GM12878 (cell line): ENCODE data around the gene KRTAP17-1. TPM values are rescaled to one million over a fixed set of nuclear protein-coding genes. Genes with fewer than 3 reads are reported as not detected.

ENCODE experiments used
- ATAC-seq: fragments of 200-7000 bp; cut with Tn5 transposase; 3 replicates; pipeline ENCODE4 v1.9.1; 2020; ENCODE audit warnings: mild to moderate bottlenecking, moderate library complexity
- Bru-seq: library from RNA; stranded (reverse); fragments of 400-500 nt; gene quantifications from one replicate; lab custom pipeline; 2021; lab: Mats Ljungman, UMichigan
- BruChase-seq, 2 experiments: library from RNA; stranded (reverse); fragments of 400-500 nt; gene quantifications; one replicate each; lab custom pipeline; 2021; lab: Mats Ljungman, UMichigan
- BruUV-seq: library from RNA; stranded (reverse); fragments of 400-500 nt; replicated peaks from 2 replicates; lab custom pipeline; 2021; lab: Mats Ljungman, UMichigan
- CTCF ChIA-PET: fragments of 300-600 bp; sonication (Branson Sonifier 250); formaldehyde crosslinking; extraction: SDS; loops from one replicate; lab custom pipeline; 2021; ENCODE audit warnings: inconsistent platforms; lab: Yijun Ruan, JAX
- POLR2A ChIA-PET: fragments of 350-600 bp; formaldehyde crosslinking; extraction: SDS; loops from one replicate; lab custom pipeline; 2021; ENCODE audit warnings: inconsistent platforms; lab: Charles Lee
- RAD21 ChIA-PET: fragments of 300-600 bp; sonication (Branson Sonifier 250); formaldehyde crosslinking; loops from one replicate; lab custom pipeline; 2023; ENCODE audit warnings: antibody characterized with exemption; ENCODE audit not compliant: unreplicated experiment; lab: Charles Lee
- SMC1A ChIA-PET: fragments of 300-600 bp; sonication (Branson Sonifier 250); formaldehyde crosslinking; loops from one replicate; lab custom pipeline; 2023; ENCODE audit not compliant: unreplicated experiment, uncharacterized antibody; lab: Charles Lee
- DNase-seq: peaks from one replicate; pipeline ENCODE4 v3.0.0-alpha.2; 2011; ENCODE audit warnings: low read depth, low spot score
- FAIRE-seq: peaks from 3 replicates; lab custom pipeline; 2011; peaks lifted over from hg19 to GRCh38; lab: Jason Lieb, UNC
- H2AFZ ChIP-seq: 2 replicates; pipeline ENCODE4 v1.6.0; 2011; ENCODE audit warnings: low read depth, low read length, control low read depth; ENCODE audit not compliant: control insufficient read depth
- H3K27ac ChIP-seq: 2 replicates; pipeline ENCODE4 v1.5.1; 2011; ENCODE audit warnings: control low read depth; ENCODE audit not compliant: control insufficient read depth, insufficient read depth
- H3K27me3 ChIP-seq, 2 experiments: replicated peaks in 1 of 2; 2 replicates each; pipeline versions ENCODE4 v1.6.0 to v1.6.1; 2011; ENCODE audit warnings: low read length in 1 of 2; ENCODE audit not compliant: control insufficient read depth in 2 of 2, insufficient read depth in 2 of 2
- H3K36me3 ChIP-seq, 2 experiments: 2 replicates each; pipeline ENCODE4 v1.5.1; 2011; ENCODE audit warnings: low read length in 1 of 2; ENCODE audit not compliant: control insufficient read depth in 2 of 2, insufficient read depth in 2 of 2
- H3K4me1 ChIP-seq: 2 replicates; pipeline ENCODE4 v1.6.1; 2011; ENCODE audit warnings: mild to moderate bottlenecking, low read length, moderate library complexity, mixed read lengths; ENCODE audit not compliant: control insufficient read depth, insufficient read depth
- H3K4me2 ChIP-seq: 2 replicates; pipeline ENCODE4 v1.6.0; 2011; ENCODE audit warnings: control low read depth; ENCODE audit not compliant: control insufficient read depth, insufficient read depth
- H3K4me3 ChIP-seq: fragments of 200-600 bp; sonication (generic); 2 replicates; pipeline ENCODE4 v1.5.1; 2016
- H3K79me2 ChIP-seq: 2 replicates; pipeline ENCODE4 v1.6.0; 2011; ENCODE audit warnings: low read length; ENCODE audit not compliant: control insufficient read depth, insufficient read depth
- H3K9ac ChIP-seq: 2 replicates; pipeline ENCODE4 v1.8.0; 2011; ENCODE audit warnings: low read length, control low read depth, mixed read lengths; ENCODE audit not compliant: control insufficient read depth, insufficient read depth
- H3K9me3 ChIP-seq: replicated peaks from 3 replicates; pipeline ENCODE4 v1.5.1; 2011; ENCODE audit warnings: mild to moderate bottlenecking, low read length; ENCODE audit not compliant: control insufficient read depth, insufficient read depth
- H4K20me1 ChIP-seq: 2 replicates; pipeline ENCODE4 v1.6.0; 2011; ENCODE audit not compliant: control insufficient read depth, insufficient read depth
- CEBPZ ChIP-seq: fragments of 150-350 bp; IDR thresholded peaks from 2 replicates; pipeline ENCODE4 v1.6.1; 2016; ENCODE audit warnings: low read depth, low read length
- GATAD2B ChIP-seq: fragments of 450-650 bp; conservative IDR thresholded peaks from 2 replicates; pipeline ENCODE4 v1.6.1; 2017; ENCODE audit warnings: low read depth, mild to moderate bottlenecking, moderate library complexity
- MAX ChIP-seq: IDR thresholded peaks from 2 replicates; pipeline ENCODE4 v1.6.1; 2012; ENCODE audit warnings: low read depth, low read length, improper control_type of control experiment
- MLLT1 ChIP-seq: fragments of 450-650 bp; IDR thresholded peaks from 2 replicates; pipeline ENCODE4 v1.6.1; 2016; ENCODE audit warnings: mild to moderate bottlenecking
- RELB ChIP-seq: fragments of 450-650 bp; IDR thresholded peaks from 2 replicates; pipeline ENCODE4 v1.6.1; 2017; ENCODE audit warnings: low read depth, mild to moderate bottlenecking, moderate library complexity
- SMARCA5 ChIP-seq: fragments of 450-650 bp; IDR thresholded peaks from 2 replicates; pipeline ENCODE4 v1.6.1; 2017; ENCODE audit warnings: mild to moderate bottlenecking
- YBX1 ChIP-seq: fragments of 450-650 bp; IDR thresholded peaks from 2 replicates; pipeline ENCODE4 v1.6.1; 2016; ENCODE audit warnings: antibody characterized with exemption
- ZNF24 ChIP-seq: fragments of 450-650 bp; IDR thresholded peaks from 2 replicates; pipeline ENCODE4 v1.6.1; 2017; ENCODE audit warnings: antibody characterized with exemption, mild to moderate bottlenecking
- ZNF592 ChIP-seq: fragments of 450-650 bp; IDR thresholded peaks from 2 replicates; pipeline ENCODE4 v1.6.1; 2017; ENCODE audit warnings: mild to moderate bottlenecking, moderate library complexity
- WGBS: methylation state at CpG from one replicate; pipeline ENCODE4 v1.1.6; 2016; ENCODE audit warnings: low lambda C conversion rate; ENCODE audit not compliant: insufficient replicate concordance, insufficient coverage; ENCODE audit errors: missing lambda C conversion rate; 5-methylcytosine and 5-hydroxymethylcytosine counted together
- in situ Hi-C: fragments of 300-500 bp; cut with MboI; formaldehyde crosslinking; loops from 9 replicates; pipeline ENCODE4 v1.14.3; 2018; ENCODE audit warnings: mixed read lengths
- intact Hi-C: fragments of 100-400 bp; cut with micrococcal nuclease; formaldehyde crosslinking; loops from one replicate; pipeline ENCODE4 v1.14.2; 2022; ENCODE audit not compliant: unreplicated experiment
- long read RNA-seq, 2 experiments: library from polyadenylated mRNA; unstranded; transcript quantifications; one replicate each; pipeline ENCODE4 v2.0.0, GENCODE V29; 2019 to 2020
- polyA minus RNA-seq, 3 experiments: library from RNA; depleted of rRNA, polyadenylated mRNA; stranded (reverse); fragments of >200 nt; gene quantifications; 2 replicates each; pipeline ENCODE4 v1.2.3, GENCODE V29; 2011
- polyA plus RNA-seq, 11 experiments: library from polyadenylated mRNA; depleted of rRNA in 4 of 11; unstranded in 6 of 11; stranded (reverse) in 5 of 11; fragments of >200 nt; fragmentation: Nextera tagmentation in 4 of 11; fragmentation: Illumina TruSeq in 1 of 11; extraction: Ambion mirVana in 4 of 11; extraction: Trizol in 1 of 11; gene quantifications; 1 replicate in 1 of 11; 2 replicates in 10 of 11; pipeline versions ENCODE4 v1.2.1 to v1.2.3, GENCODE V29; 2011 to 2016; ENCODE audit warnings: inconsistent platforms in 2 of 11, missing spikeins in 2 of 11, low read depth in 1 of 11
- total RNA-seq, 4 experiments: library from RNA; depleted of rRNA in 3 of 4; stranded (reverse); fragments of >200 nt in 3 of 4; fragmentation: Illumina TruSeq in 1 of 4; extraction: Trizol in 1 of 4; gene quantifications; 2 replicates each; pipeline versions ENCODE4 v1.2.1 to v1.2.3, GENCODE V29; 2013 to 2021

Gene KRTAP17-1
- total RNA-seq (2013; cell fraction: nucleolus; rRNA removed), result not detected in 2 replicates
- total RNA-seq (2014; rRNA removed), result 0.17 TPM in 1 of 2 replicates, not detected in the other
- total RNA-seq (2014; rRNA removed; fragmentation: Illumina TruSeq; extraction: Trizol), result not detected in 2 replicates
- not detected in 2 replicates for total RNA-seq (2021)
- polyA plus RNA-seq (2011; ENCODE audit: low read depth), result not detected
- 4.9 and 5.7 TPM in 2 replicates for polyA plus RNA-seq (2011; rRNA removed)
- 5.0 and 5.4 TPM in 2 replicates for polyA plus RNA-seq (2011; cell fraction: cytosol; rRNA removed)
- 6.9 and 7.3 TPM in 2 replicates for polyA plus RNA-seq (2011; cell fraction: nucleus; rRNA removed)
- polyA plus RNA-seq (2012), result not detected in 2 replicates
- not detected in 2 replicates for polyA plus RNA-seq (2014; fragmentation: Illumina TruSeq; extraction: Trizol)
- not detected for polyA plus RNA-seq (2014; fragmentation: Nextera tagmentation; extraction: Ambion mirVana)
- not detected in 2 replicates for polyA plus RNA-seq (2014; rRNA removed)
- under 1 TPM in 1 of 2 experiments, not detected in 1; 0.16 TPM for polyA plus RNA-seq (2016; fragmentation: Nextera tagmentation; extraction: Ambion mirVana)
- 0.51 and 2.9 TPM in 2 replicates for polyA minus RNA-seq (2011; rRNA and poly(A)+ RNA removed)
- 1.6 TPM in 1 of 2 replicates, not detected in the other for polyA minus RNA-seq (2011; cell fraction: cytosol; rRNA and poly(A)+ RNA removed)
- 1.1 and 1.7 TPM in 2 replicates for polyA minus RNA-seq (2011; cell fraction: nucleus; rRNA and poly(A)+ RNA removed)
- Bru-seq, nascent RNA, result percentile 31 among the genes with signal in this experiment
- BruChase-seq, experiment 1, labeled RNA remaining after a 6-hour chase, result percentile 41 among the genes with signal in this experiment
- percentile 43 among the genes with signal in this experiment for BruChase-seq, experiment 2, labeled RNA remaining after a 2-hour chase
- long read RNA-seq, experiment 1, result 0 reads
- long read RNA-seq, experiment 2, result 0 reads

GRCh38 chr17:41315204-41315794, at the start of gene KRTAP17-1:
KRTAP17-1 (minus strand) TSS chr17:41315710; CDS start chr17:41315650, 60 bp downstream.
- Histone ChIP-seq H3K36me3 (no peaks in the 10 kb centered on the region), H4K20me1 (no peaks in the 10 kb centered on the region), H2AFZ (no peak within 1 kb of the TSS), H3K27ac (no peak within 1 kb of the TSS), H3K9ac (no peak within 1 kb of the TSS), H3K4me2 (no peak within 1 kb of the TSS), H3K79me2 (no peaks in the 10 kb centered on the region), H3K4me3 (no peak within 1 kb of the TSS), H3K27me3 (no peaks in the 10 kb centered on the region), H3K4me1 (no peaks in the 10 kb centered on the region), H3K9me3 (no peaks in the 10 kb centered on the region; the same call in 2 of the 3 replicates)
- no peak for ATAC-seq
- ChIA-PET CTCF (no interaction called here), SMC1A (no interaction called here), POLR2A (no interaction called here), RAD21 (no interaction called here)
- intact Hi-C loops, result no loop called here
- FAIRE-seq, result no peak
- BruUV-seq, result no TSS peak
- 54% methylated on average over 24 of the region's 24 CpGs for WGBS
- DNase-seq, result no peak
- in situ Hi-C loops, result no loop called here
- TF ChIP-seq ZNF24 (no peak), CEBPZ (no peak), YBX1 (no peak), ZNF592 (no peak), RELB (no peak), GATAD2B (no peak), MAX (no peak), SMARCA5 (no peak), MLLT1 (no peak)
